LNCaP clone FGC (cell line): Measurements from ENCODE around the gene USP12.

Experiments used
- DNase-seq: peaks from one replicate; pipeline ENCODE4 v3.0.0-alpha.2; 2011; ENCODE audit warnings: low read depth
- H3K4me3 ChIP-seq: 2 replicates; pipeline ENCODE4 v1.5.1; 2011; ENCODE audit warnings: mild to moderate bottlenecking, low read depth, low read length, control low read depth
- CTCF ChIP-seq: IDR thresholded peaks from 2 replicates; pipeline ENCODE4 v1.5.1; 2012; ENCODE audit warnings: mild to moderate bottlenecking; ENCODE audit not compliant: control insufficient read depth, insufficient read depth; ENCODE audit errors: extremely low read depth

USP12 gene

GRCh38 chr13:27023385-27024073 is 148.1 kb downstream of the USP12 start:
- DNase-seq, result no peak
- no peak for TF ChIP-seq CTCF
- H3K4me3 ChIP-seq, result no peak overlapping the region

- DNase-seq, result no peak
- no peak overlapping the region for H3K4me3 ChIP-seq
- TF ChIP-seq CTCF, result no peak
These were observed 148.9 kb downstream of the USP12 start for GRCh38 chr13:27022571-27023311.

GRCh38 chr13:27020415-27020814 is 151.2 kb downstream of the USP12 start:
- H3K4me3 ChIP-seq, result no peak overlapping the region

GRCh38 chr13:27018882-27019281 is 152.7 kb downstream of the USP12 start:
- TF ChIP-seq CTCF, result no peak
- H3K4me3 ChIP-seq, result no peak overlapping the region
- no peak for DNase-seq

More at GRCh38 chr13:27020415-27020814, 151.2 kb downstream of the USP12 start:
- DNase-seq, result no peak
- TF ChIP-seq CTCF, result no peak

- DNase-seq, result no peak
- TF ChIP-seq CTCF, result no peak
- H3K4me3 ChIP-seq, result no peak overlapping the region
These were observed 153.2 kb downstream of the USP12 start for GRCh38 chr13:27018344-27018861.

- no peak for TF ChIP-seq CTCF
- H3K4me3 ChIP-seq, result no peak overlapping the region
- no peak for DNase-seq
These were observed 154.7 kb downstream of the USP12 start for GRCh38 chr13:27016875-27017274.
